NB4 (cell line): ENCODE results near the gene CCL2.

ENCODE experiments used
- POLR2A ChIP-seq: IDR thresholded peaks from 2 replicates; pipeline ENCODE4 v1.6.1; 2011; ENCODE audit warnings: mild to moderate bottlenecking; ENCODE audit not compliant: insufficient read length; ENCODE audit errors: extremely low read depth
- TF ChIP-seq, protein P1 (sequence below): IDR thresholded peaks from one replicate; pipeline ENCODE4 v1.5.1; 2012; ENCODE audit warnings: low read depth, low read length
- TF ChIP-seq, protein P2 (sequence below): IDR thresholded peaks from 2 replicates; pipeline ENCODE4 v1.6.1; 2011; ENCODE audit warnings: low read depth, low read length

DNA sequence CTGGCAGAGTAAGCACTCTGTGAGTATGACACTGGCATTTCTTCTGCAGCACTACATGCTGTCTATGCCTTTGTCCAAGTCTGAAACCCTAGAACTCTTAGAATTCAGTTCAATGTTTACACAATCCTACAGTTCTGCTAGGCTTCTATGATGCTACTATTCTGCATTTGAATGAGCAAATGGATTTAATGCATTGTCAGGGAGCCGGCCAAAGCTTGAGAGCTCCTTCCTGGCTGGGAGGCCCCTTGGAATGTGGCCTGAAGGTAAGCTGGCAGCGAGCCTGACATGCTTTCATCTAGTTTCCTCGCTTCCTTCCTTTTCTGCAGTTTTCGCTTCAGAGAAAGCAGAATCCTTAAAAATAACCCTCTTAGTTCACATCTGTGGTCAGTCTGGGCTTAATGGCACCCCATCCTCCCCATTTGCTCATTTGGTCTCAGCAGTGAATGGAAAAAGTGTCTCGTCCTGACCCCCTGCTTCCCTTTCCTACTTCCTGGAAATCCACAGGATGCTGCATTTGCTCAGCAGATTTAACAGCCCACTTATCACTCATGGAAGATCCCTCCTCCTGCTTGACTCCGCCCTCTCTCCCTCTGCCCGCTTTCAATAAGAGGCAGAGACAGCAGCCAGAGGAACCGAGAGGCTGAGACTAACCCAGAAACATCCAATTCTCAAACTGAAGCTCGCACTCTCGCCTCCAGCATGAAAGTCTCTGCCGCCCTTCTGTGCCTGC lies at the start of gene CCL2:
- no peak for TF ChIP-seq POLR2A
- TF ChIP-seq, protein P1, sequence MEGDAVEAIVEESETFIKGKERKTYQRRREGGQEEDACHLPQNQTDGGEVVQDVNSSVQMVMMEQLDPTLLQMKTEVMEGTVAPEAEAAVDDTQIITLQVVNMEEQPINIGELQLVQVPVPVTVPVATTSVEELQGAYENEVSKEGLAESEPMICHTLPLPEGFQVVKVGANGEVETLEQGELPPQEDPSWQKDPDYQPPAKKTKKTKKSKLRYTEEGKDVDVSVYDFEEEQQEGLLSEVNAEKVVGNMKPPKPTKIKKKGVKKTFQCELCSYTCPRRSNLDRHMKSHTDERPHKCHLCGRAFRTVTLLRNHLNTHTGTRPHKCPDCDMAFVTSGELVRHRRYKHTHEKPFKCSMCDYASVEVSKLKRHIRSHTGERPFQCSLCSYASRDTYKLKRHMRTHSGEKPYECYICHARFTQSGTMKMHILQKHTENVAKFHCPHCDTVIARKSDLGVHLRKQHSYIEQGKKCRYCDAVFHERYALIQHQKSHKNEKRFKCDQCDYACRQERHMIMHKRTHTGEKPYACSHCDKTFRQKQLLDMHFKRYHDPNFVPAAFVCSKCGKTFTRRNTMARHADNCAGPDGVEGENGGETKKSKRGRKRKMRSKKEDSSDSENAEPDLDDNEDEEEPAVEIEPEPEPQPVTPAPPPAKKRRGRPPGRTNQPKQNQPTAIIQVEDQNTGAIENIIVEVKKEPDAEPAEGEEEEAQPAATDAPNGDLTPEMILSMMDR: no peak
- TF ChIP-seq, protein P2, sequence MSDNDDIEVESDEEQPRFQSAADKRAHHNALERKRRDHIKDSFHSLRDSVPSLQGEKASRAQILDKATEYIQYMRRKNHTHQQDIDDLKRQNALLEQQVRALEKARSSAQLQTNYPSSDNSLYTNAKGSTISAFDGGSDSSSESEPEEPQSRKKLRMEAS: no peak
